Skeletal muscle tissue (tissue), 4 donors: ENCODE results near the gene STIM2. TPM values are rescaled to one million over a fixed set of nuclear protein-coding genes. Genes with fewer than 3 reads are reported as not detected.

ENCODE experiments used
- H3K27ac ChIP-seq: one replicate; pipeline ENCODE4 v1.7.0; 2013; ENCODE audit warnings: mild to moderate bottlenecking, low read depth, low read length, inconsistent platforms
- H3K27me3 ChIP-seq, 3 donors: one replicate each; pipeline ENCODE4 v1.7.0; 2013; ENCODE audit warnings: low read length in 3 of 3; ENCODE audit not compliant: control insufficient read depth in 3 of 3, insufficient read depth in 3 of 3
- H3K36me3 ChIP-seq, 3 donors: one replicate each; pipeline ENCODE4 v1.7.0; 2013; ENCODE audit warnings: low read length in 3 of 3; ENCODE audit not compliant: control insufficient read depth in 3 of 3, insufficient read depth in 3 of 3
- H3K4me1 ChIP-seq, 3 donors: one replicate each; pipeline ENCODE4 v1.7.0; 2013; ENCODE audit warnings: low read length in 3 of 3, mild to moderate bottlenecking in 3 of 3; ENCODE audit not compliant: control insufficient read depth in 3 of 3, insufficient read depth in 3 of 3
- H3K4me3 ChIP-seq, 3 donors: one replicate each; pipeline ENCODE4 v1.7.0; 2013; ENCODE audit warnings: low read length in 3 of 3
- H3K9ac ChIP-seq, 3 donors: one replicate each; pipeline ENCODE4 v1.7.0; 2013; ENCODE audit warnings: low read length in 3 of 3, mild to moderate bottlenecking in 3 of 3, moderate library complexity in 2 of 3, low read depth in 1 of 3
- H3K9me3 ChIP-seq, 3 donors: one replicate each; pipeline ENCODE4 v1.7.0; 2013; ENCODE audit warnings: low read length in 3 of 3; ENCODE audit not compliant: control insufficient read depth in 3 of 3
- total RNA-seq: library from RNA; depleted of rRNA; stranded (reverse); fragments of >200 nt; gene quantifications from one replicate; pipeline ENCODE4 v1.2.3, GENCODE V29; 2014
- donor health status: Osteomylitis.

STIM2 gene
- total RNA-seq, 1 donor from 2014 or later = 16.2 TPM

GRCh38 chr4:26830701-26831100 is 29.9 kb upstream of the STIM2 start:
- H3K27me3 ChIP-seq = no peaks in the 10 kb centered on the region
- H3K36me3 ChIP-seq = no peaks in the 10 kb centered on the region
- no peak overlapping the region for H3K9ac ChIP-seq
- no peak overlapping the region for H3K27ac ChIP-seq
- no peaks in the 10 kb centered on the region for H3K9me3 ChIP-seq
- H3K4me1 ChIP-seq = no peaks in the 10 kb centered on the region
- no peak overlapping the region for H3K4me3 ChIP-seq

- Histone ChIP-seq H3K9ac (no peak overlapping the region), H3K4me1 (peaks cover 5 to 9% (median 7%) of the 10 kb centered on the region in 3 donors), H3K9me3 (no peaks in the 10 kb centered on the region), H3K4me3 (no peak overlapping the region), H3K36me3 (no peaks in the 10 kb centered on the region), H3K27ac (no peak overlapping the region), H3K27me3 (no peaks in the 10 kb centered on the region)
Observed at GRCh38 chr4:26836539-26836938, 24.1 kb upstream of the STIM2 start.

DNA sequence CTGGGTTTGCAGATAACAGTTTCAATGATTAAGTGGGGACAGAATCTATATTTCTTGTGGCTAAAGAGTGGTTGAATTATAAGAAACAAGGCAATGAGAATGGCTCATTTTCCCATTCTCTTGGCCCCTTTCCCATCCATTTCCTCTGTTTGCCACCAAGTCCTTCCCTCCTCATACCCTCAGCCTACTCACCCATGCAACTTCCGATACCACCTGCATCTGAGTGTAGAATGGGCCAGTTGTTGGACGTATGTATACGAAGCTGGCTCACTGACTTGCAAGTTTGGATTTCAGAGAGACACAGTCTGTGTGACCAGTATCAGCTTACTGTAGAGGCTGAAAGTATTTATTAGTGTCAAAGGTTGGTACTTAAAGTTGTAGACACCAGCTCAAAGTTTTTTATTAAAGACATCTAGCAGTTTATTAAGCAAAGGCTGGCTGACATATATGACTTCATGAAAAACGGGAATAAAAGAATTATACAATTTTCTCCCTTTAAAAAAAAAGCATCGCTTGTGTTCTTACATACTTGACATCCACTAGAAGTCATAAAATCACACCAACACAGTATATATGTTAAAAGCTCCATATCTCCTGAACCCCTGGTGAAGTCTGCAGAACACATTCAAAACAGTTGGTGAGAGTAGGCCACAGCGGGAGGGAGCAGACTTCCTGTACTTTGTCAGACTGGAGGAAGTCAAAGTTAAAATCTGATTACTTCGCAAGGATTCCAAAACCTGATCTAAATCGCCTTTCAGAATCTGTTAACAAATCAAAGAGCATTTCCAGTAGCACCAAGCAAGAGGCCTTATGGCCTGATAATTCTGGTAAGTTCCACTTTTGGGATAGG is 22.4 kb upstream of the STIM2 start:
- H3K27me3 ChIP-seq = no peaks in the 10 kb centered on the region
- no peak overlapping the region for H3K9ac ChIP-seq
- no peak overlapping the region for H3K27ac ChIP-seq
- peaks cover 5 to 9% (median 7%) of the 10 kb centered on the region in 3 donors for H3K4me1 ChIP-seq
- no peak overlapping the region for H3K4me3 ChIP-seq
- no peaks in the 10 kb centered on the region for H3K9me3 ChIP-seq
- H3K36me3 ChIP-seq = no peaks in the 10 kb centered on the region

- Histone ChIP-seq H3K27ac (no peak overlapping the region), H3K9me3 (no peaks in the 10 kb centered on the region), H3K4me1 (peaks cover 5 to 9% (median 7%) of the 10 kb centered on the region in 3 donors), H3K9ac (no peak overlapping the region), H3K4me3 (no peak overlapping the region), H3K36me3 (no peaks in the 10 kb centered on the region), H3K27me3 (no peaks in the 10 kb centered on the region)
Observed at GRCh38 chr4:26839016-26839415, 21.6 kb upstream of the STIM2 start.

GRCh38 chr4:26839534-26839951 is 21.1 kb upstream of the STIM2 start:
- no peaks in the 10 kb centered on the region for H3K36me3 ChIP-seq
- H3K27ac ChIP-seq = no peak overlapping the region
- no peak overlapping the region for H3K4me3 ChIP-seq
- peaks cover 5 to 9% (median 7%) of the 10 kb centered on the region in 3 donors for H3K4me1 ChIP-seq
- H3K27me3 ChIP-seq = no peaks in the 10 kb centered on the region
- no peak overlapping the region for H3K9ac ChIP-seq
- no peaks in the 10 kb centered on the region for H3K9me3 ChIP-seq

GRCh38 chr4:26840786-26841185 is 19.9 kb upstream of the STIM2 start:
- H3K4me1 ChIP-seq = peaks cover 5 to 9% (median 7%) of the 10 kb centered on the region in 3 donors
- H3K9me3 ChIP-seq = no peaks in the 10 kb centered on the region
- H3K27me3 ChIP-seq = no peaks in the 10 kb centered on the region
- no peak overlapping the region for H3K9ac ChIP-seq
- H3K36me3 ChIP-seq = no peaks in the 10 kb centered on the region
- H3K4me3 ChIP-seq = no peak overlapping the region
- H3K27ac ChIP-seq = no peak overlapping the region

DNA sequence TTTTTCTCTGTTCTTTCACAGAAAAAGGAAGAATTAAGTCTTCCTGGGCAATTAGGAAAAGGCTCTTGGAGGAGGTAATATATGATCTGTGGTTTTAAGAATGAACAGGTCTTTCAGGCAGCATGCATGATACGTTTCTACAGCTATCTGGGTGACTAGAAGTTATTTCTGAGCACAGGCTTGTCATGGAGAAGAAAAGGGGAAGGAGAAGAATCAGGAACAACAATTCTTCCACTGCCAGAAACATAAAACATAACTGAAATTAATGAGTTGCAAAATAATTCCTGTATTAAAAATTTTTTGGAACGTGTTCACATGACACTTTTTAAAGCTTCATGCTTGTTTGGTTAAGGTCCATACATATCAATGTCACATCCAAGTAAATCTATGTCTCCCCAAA is 17.7 kb upstream of the STIM2 start:
- no peak overlapping the region for H3K9ac ChIP-seq
- H3K4me1 ChIP-seq = peaks cover 5 to 6% (median 6%) of the 10 kb centered on the region in 3 donors
- no peaks in the 10 kb centered on the region for H3K36me3 ChIP-seq
- H3K27me3 ChIP-seq = no peaks in the 10 kb centered on the region
- H3K4me3 ChIP-seq = no peak overlapping the region
- H3K27ac ChIP-seq = no peak overlapping the region
- no peaks in the 10 kb centered on the region for H3K9me3 ChIP-seq

DNA sequence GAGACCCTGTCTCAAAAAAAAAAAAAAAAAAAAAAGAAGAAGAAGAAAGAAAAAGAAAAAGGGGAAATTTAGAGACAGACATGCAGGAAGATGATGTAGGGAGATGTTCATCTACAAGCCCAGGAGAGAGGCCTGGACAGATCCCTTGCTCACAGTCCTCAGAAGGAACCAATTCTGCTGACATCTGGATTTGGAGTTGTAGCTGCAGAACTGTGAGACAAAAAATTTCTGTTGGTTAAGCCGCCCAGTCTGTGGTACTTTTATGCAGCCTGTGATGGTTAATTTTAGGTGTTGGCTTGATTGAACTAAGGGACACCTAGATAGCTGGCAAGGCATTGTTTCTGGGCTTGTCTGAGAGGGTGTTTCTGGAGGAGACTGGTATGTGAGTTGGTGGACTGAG is 10.1 kb upstream of the STIM2 start:
- no peak overlapping the region for H3K27ac ChIP-seq
- no peak overlapping the region for H3K9ac ChIP-seq
- no peaks in the 10 kb centered on the region for H3K9me3 ChIP-seq
- no peaks in the 10 kb centered on the region for H3K36me3 ChIP-seq
- H3K27me3 ChIP-seq = no peaks in the 10 kb centered on the region
- H3K4me1 ChIP-seq = no peaks in the 10 kb centered on the region
- no peak overlapping the region for H3K4me3 ChIP-seq

GRCh38 chr4:26851129-26851528 is 9.5 kb upstream of the STIM2 start:
- Histone ChIP-seq H3K4me1 (no peaks in the 10 kb centered on the region), H3K9me3 (no peaks in the 10 kb centered on the region), H3K4me3 (no peak overlapping the region), H3K9ac (no peak overlapping the region), H3K27ac (no peak overlapping the region), H3K36me3 (no peaks in the 10 kb centered on the region), H3K27me3 (no peaks in the 10 kb centered on the region)

GRCh38 chr4:26854701-26855100 is 5.9 kb upstream of the STIM2 start:
- Histone ChIP-seq H3K27ac (no peak overlapping the region), H3K27me3 (no peaks in the 10 kb centered on the region), H3K9me3 (no peaks in the 10 kb centered on the region), H3K9ac (no peak overlapping the region), H3K4me3 (no peak overlapping the region), H3K36me3 (no peaks in the 10 kb centered on the region), H3K4me1 (peaks cover 19 to 25% (median 21%) of the 10 kb centered on the region in 3 donors)
